ENCODE results near the gene GSC.

GRCh38 chr14:94751956-94752355 is 18.0 kb downstream of the GSC start:
- TF ChIP-seq CTCF (IDR thresholded peaks at IDR 0.05 in 4 of 5, conservative IDR thresholded peaks at IDR 0.05 in 1 of 5) (no peak), POLR2A (IDR thresholded peaks at IDR 0.05) (no peak)

Measured in gastrocnemius medialis (tissue), 4 donors.